SU-DHL-6 (cell line): Measurements from ENCODE around the gene ZC3H7B.

Experiments used
- H2AFZ ChIP-seq: fragments of 200-600 bp; sonication (generic); 2 replicates; pipeline ENCODE4 v1.6.1; 2014; ENCODE audit warnings: low read depth, mild to moderate bottlenecking, moderate library complexity, mixed read lengths, antibody characterized with exemption, low read length; ENCODE audit not compliant: severe bottlenecking
- H3F3A ChIP-seq: fragments of 200-600 bp; shearing (Covaris generic); 2 replicates; pipeline ENCODE4 v1.6.0; 2016; ENCODE audit warnings: antibody characterized with exemption, mild to moderate bottlenecking; ENCODE audit not compliant: insufficient read depth
- H3K27ac ChIP-seq: fragments of 200-600 bp; sonication (generic); 2 replicates; pipeline ENCODE4 v1.5.1; 2016; ENCODE audit warnings: low read depth, mild to moderate bottlenecking, low read length, moderate library complexity, mixed read lengths
- H3K27me3 ChIP-seq: fragments of 200-600 bp; sonication (generic), shearing (Covaris generic); 2 replicates; pipeline ENCODE4 v1.6.0; 2014; ENCODE audit warnings: mild to moderate bottlenecking, low read length
- H3K36me3 ChIP-seq: fragments of 200-600 bp; sonication (generic); 2 replicates; pipeline ENCODE4 v1.6.1; 2014; ENCODE audit warnings: mild to moderate bottlenecking, low read length, mixed read lengths
- H3K4me2 ChIP-seq: fragments of 300-600, 200-600 bp; shearing (Covaris generic), sonication (generic); 2 replicates; pipeline ENCODE4 v1.6.0; 2014; ENCODE audit warnings: low read length, low read depth, mild to moderate bottlenecking; ENCODE audit not compliant: poor library complexity, severe bottlenecking
- H3K4me3 ChIP-seq: fragments of 200-600 bp; sonication (generic); 2 replicates; pipeline ENCODE4 v1.5.1; 2014; ENCODE audit warnings: antibody characterized with exemption, low read length, mild to moderate bottlenecking, mixed read lengths; ENCODE audit not compliant: insufficient read depth, poor library complexity, severe bottlenecking
- H3K79me2 ChIP-seq: fragments of 200-600 bp; sonication (generic); 2 replicates; pipeline ENCODE4 v1.6.1; 2014; ENCODE audit warnings: mild to moderate bottlenecking, low read length, moderate library complexity; ENCODE audit not compliant: insufficient read depth
- H3K9ac ChIP-seq: fragments of 200-600 bp; sonication (generic); 2 replicates; pipeline ENCODE4 v1.7.0; 2014; ENCODE audit warnings: mild to moderate bottlenecking, low read length
- H3K9me2 ChIP-seq: fragments of 200-600 bp; sonication (generic); replicated peaks from 2 replicates; pipeline ENCODE4 v1.6.1; 2014; ENCODE audit warnings: low read length; ENCODE audit not compliant: insufficient read depth
- H3K9me3 ChIP-seq: fragments of 200-600 bp; sonication (generic); 2 replicates; pipeline ENCODE4 v1.6.1; 2014; ENCODE audit warnings: low read length, mixed read lengths; ENCODE audit not compliant: insufficient read depth
- H4K20me1 ChIP-seq: fragments of 200-600 bp; sonication (generic); 2 replicates; pipeline ENCODE4 v1.6.1; 2014; ENCODE audit warnings: low read depth, mild to moderate bottlenecking, antibody characterized with exemption, low read length, moderate library complexity, mixed read lengths
- EZH2phosphoT487 ChIP-seq: fragments of 200-600 bp; sonication (generic), shearing (Covaris generic); conservative IDR thresholded peaks from 2 replicates; pipeline ENCODE4 v1.6.1; 2018; ENCODE audit warnings: mild to moderate bottlenecking, antibody characterized with exemption, low read length, moderate library complexity, mixed read lengths
- TF ChIP-seq, protein P1 (sequence below): fragments of 200-600 bp; sonication (generic); IDR thresholded peaks from one replicate; pipeline ENCODE4 v1.5.1; 2017; ENCODE audit warnings: antibody characterized with exemption, mild to moderate bottlenecking, low read length, moderate library complexity; ENCODE audit not compliant: insufficient read depth, poor library complexity, severe bottlenecking

ZC3H7B gene

DNA sequence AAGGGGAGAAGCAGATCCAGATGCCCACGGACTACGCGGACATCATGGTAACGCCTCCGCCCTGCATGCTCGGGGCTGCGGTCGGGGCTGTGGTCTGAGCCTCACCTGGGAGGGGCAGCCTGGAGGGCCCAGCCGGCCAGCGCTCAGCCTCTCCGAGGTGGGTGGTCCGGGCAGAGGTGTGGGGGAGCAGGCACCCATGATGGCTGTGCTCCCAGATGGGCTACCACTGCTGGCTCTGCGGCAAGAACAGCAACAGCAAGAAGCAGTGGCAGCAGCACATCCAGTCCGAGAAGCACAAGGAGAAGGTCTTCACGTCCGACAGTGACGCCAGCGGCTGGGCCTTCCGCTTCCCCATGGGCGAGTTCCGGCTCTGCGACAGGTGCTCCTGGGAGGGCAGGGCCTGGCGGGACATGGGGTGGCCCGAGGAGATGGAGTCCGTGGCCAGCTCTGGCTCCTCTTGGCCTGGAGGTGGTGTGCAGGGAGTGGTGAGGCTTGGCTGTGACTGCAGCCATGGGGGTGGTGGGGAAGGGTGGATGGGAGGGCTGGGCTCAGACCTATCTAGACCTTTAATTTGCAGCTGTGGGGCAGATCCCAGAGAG is 55.2 kb downstream of the ZC3H7B start:
- no peaks in the 10 kb centered on the region for H3K9me3 ChIP-seq
- H2AFZ ChIP-seq, result no peak overlapping the region
- no peaks in the 10 kb centered on the region for H3F3A ChIP-seq
- no peak for TF ChIP-seq EZH2phosphoT487
- TF ChIP-seq, protein P1, sequence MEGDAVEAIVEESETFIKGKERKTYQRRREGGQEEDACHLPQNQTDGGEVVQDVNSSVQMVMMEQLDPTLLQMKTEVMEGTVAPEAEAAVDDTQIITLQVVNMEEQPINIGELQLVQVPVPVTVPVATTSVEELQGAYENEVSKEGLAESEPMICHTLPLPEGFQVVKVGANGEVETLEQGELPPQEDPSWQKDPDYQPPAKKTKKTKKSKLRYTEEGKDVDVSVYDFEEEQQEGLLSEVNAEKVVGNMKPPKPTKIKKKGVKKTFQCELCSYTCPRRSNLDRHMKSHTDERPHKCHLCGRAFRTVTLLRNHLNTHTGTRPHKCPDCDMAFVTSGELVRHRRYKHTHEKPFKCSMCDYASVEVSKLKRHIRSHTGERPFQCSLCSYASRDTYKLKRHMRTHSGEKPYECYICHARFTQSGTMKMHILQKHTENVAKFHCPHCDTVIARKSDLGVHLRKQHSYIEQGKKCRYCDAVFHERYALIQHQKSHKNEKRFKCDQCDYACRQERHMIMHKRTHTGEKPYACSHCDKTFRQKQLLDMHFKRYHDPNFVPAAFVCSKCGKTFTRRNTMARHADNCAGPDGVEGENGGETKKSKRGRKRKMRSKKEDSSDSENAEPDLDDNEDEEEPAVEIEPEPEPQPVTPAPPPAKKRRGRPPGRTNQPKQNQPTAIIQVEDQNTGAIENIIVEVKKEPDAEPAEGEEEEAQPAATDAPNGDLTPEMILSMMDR, result no peak
- no peaks in the 10 kb centered on the region for H3K79me2 ChIP-seq
- no peaks in the 10 kb centered on the region for H3K9me2 ChIP-seq
- no peaks in the 10 kb centered on the region for H3K36me3 ChIP-seq
- no peak overlapping the region for H3K27ac ChIP-seq
- no peaks in the 10 kb centered on the region for H4K20me1 ChIP-seq
- no peak overlapping the region for H3K4me2 ChIP-seq
- H3K27me3 ChIP-seq, result no peaks in the 10 kb centered on the region
- H3K9ac ChIP-seq, result no peak overlapping the region
- H3K4me3 ChIP-seq, result no peak overlapping the region

DNA sequence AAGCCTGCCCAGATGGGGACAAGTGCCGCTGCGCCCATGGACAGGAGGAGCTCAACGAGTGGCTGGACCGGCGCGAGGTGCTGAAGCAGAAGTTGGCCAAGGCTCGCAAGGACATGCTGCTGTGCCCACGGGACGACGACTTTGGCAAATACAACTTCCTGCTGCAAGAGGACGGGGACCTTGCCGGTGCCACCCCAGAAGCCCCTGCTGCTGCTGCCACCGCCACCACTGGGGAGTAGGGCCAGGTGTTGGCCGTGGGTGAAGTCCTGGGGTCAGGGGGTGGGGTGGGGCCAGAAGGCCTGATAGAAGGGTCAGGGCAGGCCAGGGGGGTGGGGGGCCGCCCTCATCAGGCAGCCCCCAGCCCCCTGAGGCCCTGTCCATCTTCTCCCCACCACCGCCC is 55.9 kb downstream of the ZC3H7B start:
- no peaks in the 10 kb centered on the region for H3F3A ChIP-seq
- H3K36me3 ChIP-seq, result no peaks in the 10 kb centered on the region
- H4K20me1 ChIP-seq, result no peaks in the 10 kb centered on the region

DNA sequence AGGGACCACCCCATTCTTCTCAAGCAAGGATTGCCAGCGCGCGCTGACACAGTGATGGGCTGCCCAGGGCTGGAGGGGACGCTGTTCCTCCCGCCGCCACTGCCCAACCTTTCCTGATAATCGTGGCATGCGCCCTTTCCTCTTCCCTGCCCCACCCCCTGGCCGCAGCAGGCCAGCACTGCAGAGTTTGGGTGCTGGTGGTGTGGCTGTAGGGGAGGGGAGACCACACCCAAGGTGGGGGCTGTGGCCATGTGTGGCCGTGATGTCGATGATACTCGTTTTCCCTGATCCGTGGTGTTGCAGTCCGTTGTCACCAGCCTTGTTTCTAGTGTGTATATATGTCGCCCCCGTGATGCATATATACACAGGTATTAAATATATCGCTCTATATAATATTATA is 57.6 kb downstream of the ZC3H7B start:
- TF ChIP-seq EZH2phosphoT487, result no peak
- TF ChIP-seq, protein P1, result no peak
- H3K36me3 ChIP-seq, result no peaks in the 10 kb centered on the region
- no peak overlapping the region for H3K9ac ChIP-seq
- H3K27me3 ChIP-seq, result no peaks in the 10 kb centered on the region
- no peak overlapping the region for H3K4me2 ChIP-seq
- no peaks in the 10 kb centered on the region for H3K9me3 ChIP-seq
- no peak overlapping the region for H3K4me3 ChIP-seq
- H4K20me1 ChIP-seq, result no peaks in the 10 kb centered on the region
- H3K27ac ChIP-seq, result no peak overlapping the region
- H3F3A ChIP-seq, result no peaks in the 10 kb centered on the region
- H2AFZ ChIP-seq, result no peak overlapping the region
- H3K79me2 ChIP-seq, result no peaks in the 10 kb centered on the region
- H3K9me2 ChIP-seq, result no peaks in the 10 kb centered on the region

More for the DNA sequence above, 55.9 kb downstream of the ZC3H7B start:
- Histone ChIP-seq H2AFZ (no peak overlapping the region), H3K79me2 (no peaks in the 10 kb centered on the region), H3K27ac (no peak overlapping the region), H3K9me2 (no peaks in the 10 kb centered on the region), H3K27me3 (no peaks in the 10 kb centered on the region), H3K9ac (no peak overlapping the region), H3K9me3 (no peaks in the 10 kb centered on the region), H3K4me3 (no peak overlapping the region), H3K4me2 (no peak overlapping the region)
- TF ChIP-seq, protein P1, result no peak
- TF ChIP-seq EZH2phosphoT487, result no peak
